HG03457 (cell line): ENCODE data around the gene PCDHB6.
"Not testable (repeated sequence)": the region's sequence is repeated elsewhere in the genome, so short reads cannot be mapped to it uniquely, and the experiment has no call there.

Source experiments
- ATAC-seq: cut with Tn5 transposase; IDR thresholded peaks from one replicate; pipeline ENCODE4 v1.9.1; 2021; ENCODE audit warnings: moderate number of reproducible peaks; ENCODE audit not compliant: unreplicated experiment

PCDHB6 gene

DNA sequence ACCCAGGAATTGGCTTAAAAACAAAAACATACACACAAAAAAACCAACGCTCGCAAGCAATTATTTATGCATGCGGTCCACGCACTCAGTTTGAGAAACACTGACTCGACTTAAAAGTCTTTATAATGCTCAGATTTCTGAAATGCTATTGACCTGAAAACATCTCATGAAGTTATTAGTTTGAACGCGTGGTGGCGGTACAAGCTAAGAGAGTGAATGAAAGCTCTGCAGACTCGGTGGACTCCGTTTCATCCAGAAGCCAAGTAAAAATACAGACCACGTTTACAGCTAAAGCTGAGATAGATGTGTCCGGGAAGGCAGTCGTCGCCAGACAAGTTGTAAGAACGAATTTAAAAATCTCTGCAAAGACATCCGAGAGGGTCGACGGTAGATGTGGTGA lies at the start of gene PCDHB6:
PCDHB6 (plus strand) TSS at position 246 of the 400 bp plus-strand sequence. CDS start 201 bp downstream, outside the sequence.
- ATAC-seq = no peak

DNA sequence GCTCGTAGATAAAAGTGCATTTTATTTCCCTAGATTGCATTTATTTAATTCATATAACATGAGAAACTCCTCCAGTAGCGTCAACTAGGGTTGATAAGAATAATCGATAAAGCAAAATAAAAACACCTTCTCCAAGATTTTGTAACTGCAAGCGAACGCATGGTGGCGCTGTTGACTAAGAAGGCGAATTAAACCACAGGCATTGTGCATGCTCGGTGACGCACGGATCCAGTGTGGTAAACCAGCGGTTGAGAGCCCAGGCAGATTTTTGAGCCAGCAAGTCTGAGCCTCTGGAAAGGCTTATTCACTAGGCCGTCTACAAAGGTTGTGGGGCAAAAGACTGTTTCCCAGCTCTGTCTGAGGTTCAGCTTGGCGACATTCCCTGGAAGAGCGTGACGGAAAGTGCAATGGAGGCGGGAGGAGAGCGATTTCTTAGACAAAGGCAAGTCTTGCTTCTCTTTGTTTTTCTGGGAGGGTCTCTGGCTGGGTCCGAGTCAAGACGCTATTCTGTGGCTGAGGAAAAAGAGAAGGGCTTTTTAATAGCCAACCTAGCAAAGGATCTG lies 49.5 kb upstream of the PCDHB6 start, which contains the start of gene PCDHB3:
PCDHB3 (plus strand) TSS at position 231 of the 563 bp plus-strand sequence; CDS start at position 408, 177 bp downstream.
- no peak for ATAC-seq

DNA sequence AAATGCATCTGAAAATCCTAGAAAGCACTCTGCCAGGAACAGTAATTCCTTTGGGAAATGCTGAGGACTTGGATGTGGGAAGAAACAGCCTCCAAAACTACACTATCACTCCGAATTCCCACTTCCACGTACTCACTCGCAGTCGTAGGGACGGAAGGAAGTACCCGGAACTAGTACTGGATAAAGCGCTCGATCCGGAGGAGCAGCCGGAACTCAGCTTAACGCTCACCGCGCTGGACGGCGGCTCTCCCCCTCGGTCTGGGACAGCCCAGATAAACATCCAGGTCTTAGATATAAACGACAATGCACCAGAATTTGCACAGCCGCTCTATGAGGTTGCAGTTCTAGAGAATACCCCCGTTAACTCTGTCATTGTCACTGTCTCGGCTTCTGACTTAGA lies 48.8 kb upstream of the PCDHB6 start:
- no peak for ATAC-seq

DNA sequence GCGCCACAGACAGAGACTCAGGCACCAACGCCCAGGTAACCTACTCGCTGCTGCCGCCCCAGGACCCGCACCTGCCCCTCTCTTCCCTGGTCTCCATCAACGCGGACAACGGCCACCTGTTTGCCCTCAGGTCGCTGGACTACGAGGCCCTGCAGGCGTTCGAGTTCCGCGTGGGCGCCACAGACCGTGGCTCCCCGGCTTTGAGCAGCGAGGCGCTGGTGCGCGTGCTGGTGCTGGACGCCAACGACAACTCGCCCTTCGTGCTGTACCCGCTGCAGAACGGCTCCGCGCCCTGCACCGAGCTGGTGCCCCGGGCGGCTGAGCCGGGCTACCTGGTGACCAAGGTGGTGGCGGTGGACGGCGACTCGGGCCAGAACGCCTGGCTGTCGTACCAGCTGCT lies 47.8 kb upstream of the PCDHB6 start:
- not testable (repeated sequence) for ATAC-seq

DNA sequence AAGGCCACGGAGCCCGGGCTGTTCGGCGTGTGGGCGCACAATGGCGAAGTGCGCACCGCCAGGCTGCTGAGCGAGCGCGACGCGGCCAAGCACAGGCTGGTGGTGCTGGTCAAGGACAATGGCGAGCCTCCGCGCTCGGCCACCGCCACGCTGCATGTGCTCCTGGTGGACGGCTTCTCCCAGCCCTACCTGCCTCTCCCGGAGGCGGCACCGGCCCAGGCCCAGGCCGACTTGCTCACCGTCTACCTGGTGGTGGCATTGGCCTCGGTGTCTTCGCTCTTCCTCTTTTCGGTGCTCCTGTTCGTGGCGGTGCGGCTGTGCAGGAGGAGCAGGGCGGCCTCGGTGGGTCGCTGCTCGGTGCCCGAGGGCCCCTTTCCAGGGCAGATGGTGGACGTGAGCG lies 47.4 kb upstream of the PCDHB6 start:
- ATAC-seq = not testable (repeated sequence)

DNA sequence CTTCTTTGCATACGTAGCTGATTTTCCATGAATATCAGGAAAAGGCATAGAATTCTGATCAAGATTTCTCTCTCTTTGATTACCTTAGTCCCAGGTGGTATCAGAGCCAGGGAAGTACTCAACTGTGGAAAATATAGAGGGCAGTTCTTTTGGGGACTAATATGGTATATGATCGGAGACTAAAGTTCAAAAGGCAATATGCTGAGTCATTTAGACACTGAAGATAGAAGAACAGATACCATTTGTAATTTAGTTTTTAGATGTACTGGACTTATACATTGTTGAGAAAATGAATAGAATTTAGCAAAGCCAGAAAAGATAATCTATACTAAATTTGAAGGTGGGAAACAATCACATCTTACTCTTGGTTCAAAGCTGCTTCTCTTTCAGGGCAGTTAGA lies 44.5 kb upstream of the PCDHB6 start:
- no peak for ATAC-seq

DNA sequence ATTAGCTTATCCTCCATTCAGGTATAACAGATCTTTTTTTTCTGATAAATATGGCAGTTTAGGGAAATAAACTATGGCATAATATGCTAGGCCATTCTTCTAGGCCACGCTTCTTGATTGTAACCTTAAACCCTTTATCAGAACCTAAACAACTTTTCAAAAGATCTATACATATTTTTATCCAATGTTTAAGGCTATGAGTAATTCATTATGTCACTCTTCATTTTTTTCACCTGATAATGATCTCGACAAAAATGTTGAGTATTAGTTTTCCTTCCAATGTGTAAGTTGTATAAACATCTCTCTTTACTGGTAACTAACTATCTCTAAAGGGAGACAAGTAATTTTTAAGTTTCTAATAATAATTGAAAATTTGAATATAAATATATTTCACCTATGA lies 30.6 kb upstream of the PCDHB6 start:
- no peak for ATAC-seq

DNA sequence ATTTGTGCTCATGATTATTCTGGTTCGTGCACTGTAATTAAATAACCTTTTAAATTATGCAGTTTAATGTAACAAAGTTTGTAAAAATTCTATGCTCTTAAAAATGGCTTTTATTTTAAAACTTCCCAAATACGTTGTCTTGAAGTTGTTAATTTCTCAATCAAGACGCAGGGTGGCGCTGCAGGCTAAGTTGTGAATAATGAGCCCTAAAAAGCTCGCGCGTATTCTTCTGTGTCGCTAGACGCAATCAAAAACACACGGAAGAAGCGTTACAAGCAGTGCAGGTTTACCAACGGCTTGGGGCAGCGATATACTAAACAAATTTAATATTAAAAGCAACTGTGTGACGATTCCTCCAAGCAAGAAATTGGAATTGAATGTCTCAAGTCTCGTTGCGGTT lies 28.3 kb upstream of the PCDHB6 start, which contains the start of gene PCDHB4:
PCDHB4 (plus strand) TSS at position 256 of the 400 bp plus-strand sequence. CDS start 181 bp downstream, outside the sequence.
- ATAC-seq = no peak

DNA sequence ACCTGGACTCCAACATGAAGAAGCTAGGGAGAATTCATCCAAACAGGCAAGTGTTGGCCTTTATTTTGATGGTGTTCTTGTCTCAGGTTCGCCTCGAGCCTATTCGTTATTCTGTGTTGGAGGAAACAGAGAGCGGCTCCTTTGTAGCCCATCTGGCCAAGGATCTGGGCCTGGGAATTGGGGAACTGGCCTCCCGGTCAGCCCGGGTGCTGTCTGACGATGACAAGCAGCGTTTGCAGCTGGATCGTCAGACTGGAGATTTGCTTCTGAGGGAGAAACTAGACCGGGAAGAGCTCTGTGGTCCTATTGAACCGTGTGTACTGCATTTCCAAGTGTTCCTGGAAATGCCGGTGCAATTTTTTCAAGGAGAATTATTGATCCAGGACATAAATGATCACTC lies 27.9 kb upstream of the PCDHB6 start:
- ATAC-seq = no peak

DNA sequence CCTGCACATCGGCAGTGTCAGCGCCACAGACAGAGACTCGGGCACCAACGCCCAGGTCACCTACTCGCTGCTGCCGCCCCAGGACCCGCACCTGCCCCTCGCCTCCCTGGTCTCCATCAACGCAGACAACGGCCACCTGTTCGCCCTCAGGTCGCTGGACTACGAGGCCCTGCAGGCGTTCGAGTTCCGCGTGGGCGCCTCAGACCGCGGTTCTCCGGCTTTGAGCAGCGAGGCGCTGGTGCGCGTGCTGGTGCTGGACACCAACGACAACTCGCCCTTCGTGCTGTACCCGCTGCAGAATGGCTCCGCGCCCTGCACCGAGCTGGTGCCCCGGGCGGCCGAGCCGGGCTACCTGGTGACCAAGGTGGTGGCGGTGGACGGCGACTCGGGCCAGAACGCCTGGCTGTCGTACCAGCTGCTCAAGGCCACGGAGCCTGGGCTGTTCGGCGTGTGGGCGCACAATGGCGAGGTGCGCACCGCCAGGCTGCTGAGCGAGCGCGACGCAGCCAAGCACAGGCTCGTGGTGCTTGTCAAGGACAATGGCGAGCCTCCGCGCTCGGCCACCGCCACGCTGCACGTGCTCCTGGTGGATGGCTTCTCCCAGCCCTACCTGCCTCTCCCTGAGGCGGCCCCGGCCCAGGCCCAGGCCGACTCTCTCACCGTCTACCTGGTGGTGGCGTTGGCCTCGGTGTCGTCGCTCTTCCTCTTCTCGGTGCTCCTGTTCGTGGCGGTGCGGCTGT lies 26.3 kb upstream of the PCDHB6 start:
- not testable (repeated sequence) for ATAC-seq

DNA sequence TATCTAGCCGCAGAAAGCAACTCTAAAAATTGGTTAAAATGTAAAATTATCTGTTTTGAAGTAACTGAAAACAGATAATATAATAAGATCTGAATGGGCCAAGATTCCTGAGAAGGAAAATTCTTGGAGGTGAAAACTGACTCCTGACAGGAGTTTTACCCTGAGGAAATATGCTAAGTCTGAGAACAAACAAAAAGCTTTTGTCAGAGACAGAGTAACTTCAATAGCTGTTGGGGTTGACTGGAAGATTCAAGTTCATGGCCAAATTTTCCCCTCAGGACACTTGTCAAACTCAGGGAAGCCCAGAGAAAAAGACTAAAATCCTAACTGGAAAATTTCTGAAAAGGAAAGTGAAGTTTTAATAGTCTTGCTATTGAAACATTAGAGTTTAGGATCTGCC lies 22.6 kb upstream of the PCDHB6 start:
- no peak for ATAC-seq

DNA sequence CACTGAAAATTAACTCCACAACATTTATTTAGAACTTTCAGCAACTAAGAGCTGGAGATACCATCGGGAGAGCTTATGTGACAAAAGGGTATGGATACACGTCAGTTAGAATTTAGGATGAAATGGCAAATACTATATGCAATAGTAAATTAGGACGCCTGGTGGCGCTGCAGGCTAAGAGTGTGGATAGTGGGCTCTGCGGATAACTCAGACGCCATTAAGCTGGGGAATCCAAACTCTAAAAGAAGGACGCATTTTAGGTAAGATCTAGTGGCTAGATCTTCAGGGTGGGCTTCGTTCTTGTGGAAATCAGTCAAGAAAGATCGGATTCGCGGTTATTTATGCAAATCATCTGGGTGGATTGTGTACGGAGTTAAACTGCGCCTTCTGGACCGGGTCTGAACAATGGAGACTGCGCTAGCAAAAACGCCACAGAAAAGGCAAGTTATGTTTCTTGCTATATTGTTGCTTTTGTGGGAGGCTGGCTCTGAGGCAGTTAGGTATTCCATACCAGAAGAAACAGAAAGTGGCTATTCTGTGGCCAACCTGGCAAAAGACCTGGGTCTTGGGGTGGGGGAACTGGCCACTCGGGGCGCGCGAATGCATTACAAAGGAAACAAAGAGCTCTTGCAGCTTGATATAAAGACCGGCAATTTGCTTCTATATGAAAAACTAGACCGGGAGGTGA lies 14.7 kb upstream of the PCDHB6 start, which contains the start of gene PCDHB5:
PCDHB5 (plus strand) TSS at position 177 of the 688 bp plus-strand sequence; CDS start at position 406, 229 bp downstream.
- ATAC-seq = no peak

DNA sequence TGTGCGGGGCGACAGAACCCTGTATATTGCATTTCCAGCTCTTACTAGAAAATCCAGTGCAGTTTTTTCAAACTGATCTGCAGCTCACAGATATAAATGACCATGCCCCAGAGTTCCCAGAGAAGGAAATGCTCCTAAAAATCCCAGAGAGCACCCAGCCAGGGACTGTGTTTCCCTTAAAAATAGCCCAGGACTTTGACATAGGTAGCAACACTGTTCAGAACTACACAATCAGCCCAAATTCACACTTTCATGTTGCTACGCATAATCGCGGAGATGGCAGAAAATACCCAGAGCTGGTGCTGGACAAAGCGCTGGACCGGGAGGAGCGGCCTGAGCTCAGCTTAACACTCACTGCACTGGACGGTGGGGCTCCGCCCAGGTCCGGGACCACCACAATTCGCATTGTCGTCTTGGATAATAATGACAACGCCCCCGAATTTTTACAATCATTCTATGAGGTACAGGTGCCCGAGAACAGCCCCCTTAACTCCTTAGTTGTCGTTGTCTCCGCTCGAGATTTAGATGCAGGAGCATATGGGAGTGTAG lies 14.1 kb upstream of the PCDHB6 start:
- ATAC-seq = no peak

DNA sequence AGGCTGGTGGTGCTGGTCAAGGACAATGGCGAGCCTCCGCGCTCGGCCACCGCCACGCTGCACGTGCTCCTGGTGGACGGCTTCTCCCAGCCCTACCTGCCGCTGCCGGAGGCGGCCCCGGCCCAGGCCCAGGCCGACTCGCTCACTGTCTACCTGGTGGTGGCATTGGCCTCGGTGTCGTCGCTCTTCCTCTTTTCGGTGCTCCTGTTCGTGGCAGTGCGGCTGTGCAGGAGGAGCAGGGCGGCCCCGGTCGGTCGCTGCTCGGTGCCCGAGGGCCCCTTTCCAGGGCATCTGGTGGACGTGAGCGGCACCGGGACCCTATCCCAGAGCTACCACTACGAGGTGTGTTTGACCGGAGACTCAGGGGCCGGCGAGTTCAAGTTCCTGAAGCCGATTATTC lies 12.5 kb upstream of the PCDHB6 start:
- ATAC-seq = not testable (repeated sequence)

DNA sequence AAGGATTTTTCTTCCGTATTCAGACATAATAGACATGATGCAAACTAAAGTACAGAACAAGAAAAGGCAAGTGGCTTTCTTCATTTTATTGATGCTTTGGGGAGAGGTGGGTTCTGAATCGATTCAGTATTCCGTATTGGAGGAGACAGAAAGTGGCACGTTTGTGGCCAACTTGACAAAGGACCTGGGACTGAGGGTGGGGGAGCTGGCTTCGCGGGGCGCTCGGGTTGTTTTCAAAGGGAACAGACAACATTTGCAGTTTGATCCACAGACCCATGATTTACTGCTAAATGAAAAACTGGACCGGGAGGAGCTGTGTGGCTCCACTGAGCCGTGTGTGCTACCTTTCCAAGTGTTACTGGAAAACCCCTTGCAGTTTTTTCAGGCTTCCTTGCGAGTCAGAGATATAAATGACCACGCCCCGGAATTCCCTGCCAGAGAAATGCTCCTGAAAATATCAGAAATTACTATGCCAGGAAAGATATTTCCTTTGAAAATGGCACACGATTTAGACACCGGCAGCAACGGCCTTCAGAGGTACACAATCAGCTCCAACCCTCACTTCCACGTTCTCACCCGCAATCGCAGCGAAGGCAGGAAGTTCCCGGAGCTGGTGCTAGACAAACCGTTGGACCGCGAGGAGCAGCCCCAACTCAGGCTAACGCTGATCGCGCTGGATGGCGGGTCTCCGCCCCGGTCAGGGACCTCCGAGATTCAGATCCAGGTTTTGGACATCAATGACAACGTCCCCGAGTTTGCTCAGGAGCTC lies 551 bp downstream of the PCDHB6 start:
- ATAC-seq = no peak

DNA sequence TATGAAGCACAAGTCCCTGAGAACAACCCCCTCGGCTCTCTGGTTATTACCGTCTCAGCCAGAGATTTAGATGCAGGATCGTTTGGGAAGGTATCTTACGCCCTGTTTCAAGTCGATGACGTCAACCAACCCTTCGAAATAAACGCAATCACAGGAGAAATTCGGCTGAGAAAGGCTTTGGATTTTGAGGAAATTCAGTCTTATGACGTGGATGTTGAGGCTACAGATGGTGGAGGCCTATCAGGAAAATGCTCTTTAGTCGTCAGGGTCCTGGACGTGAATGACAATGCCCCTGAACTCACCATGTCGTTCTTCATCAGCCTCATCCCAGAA lies 1.1 kb downstream of the PCDHB6 start:
- no peak for ATAC-seq

DNA sequence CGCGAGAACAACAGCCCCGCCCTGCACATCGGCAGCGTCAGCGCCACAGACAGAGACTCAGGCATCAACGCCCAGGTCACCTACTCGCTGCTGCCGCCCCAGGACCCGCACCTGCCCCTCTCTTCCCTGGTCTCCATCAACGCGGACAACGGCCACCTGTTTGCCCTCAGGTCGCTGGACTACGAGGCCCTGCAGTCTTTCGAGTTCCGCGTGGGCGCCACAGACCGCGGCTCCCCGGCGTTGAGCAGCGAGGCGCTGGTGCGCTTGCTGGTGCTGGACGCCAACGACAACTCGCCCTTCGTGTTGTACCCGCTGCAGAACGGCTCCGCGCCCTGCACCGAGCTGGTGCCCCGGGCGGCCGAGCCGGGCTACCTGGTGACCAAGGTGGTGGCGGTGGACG lies 1.8 kb downstream of the PCDHB6 start:
- ATAC-seq = not testable (repeated sequence)

DNA sequence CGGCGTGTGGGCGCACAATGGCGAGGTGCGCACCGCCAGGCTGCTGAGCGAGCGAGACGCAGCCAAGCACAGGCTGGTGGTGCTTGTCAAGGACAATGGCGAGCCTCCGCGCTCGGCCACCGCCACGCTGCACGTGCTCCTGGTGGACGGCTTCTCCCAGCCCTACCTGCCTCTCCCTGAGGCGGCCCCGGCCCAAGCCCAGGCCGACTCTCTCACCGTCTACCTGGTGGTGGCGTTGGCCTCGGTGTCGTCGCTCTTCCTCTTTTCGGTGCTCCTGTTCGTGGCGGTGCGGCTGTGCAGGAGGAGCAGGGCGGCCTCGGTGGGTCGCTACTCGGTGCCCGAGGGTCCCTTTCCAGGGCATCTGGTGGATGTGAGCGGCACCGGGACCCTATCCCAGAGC lies 2.2 kb downstream of the PCDHB6 start:
- not testable (repeated sequence) for ATAC-seq

DNA sequence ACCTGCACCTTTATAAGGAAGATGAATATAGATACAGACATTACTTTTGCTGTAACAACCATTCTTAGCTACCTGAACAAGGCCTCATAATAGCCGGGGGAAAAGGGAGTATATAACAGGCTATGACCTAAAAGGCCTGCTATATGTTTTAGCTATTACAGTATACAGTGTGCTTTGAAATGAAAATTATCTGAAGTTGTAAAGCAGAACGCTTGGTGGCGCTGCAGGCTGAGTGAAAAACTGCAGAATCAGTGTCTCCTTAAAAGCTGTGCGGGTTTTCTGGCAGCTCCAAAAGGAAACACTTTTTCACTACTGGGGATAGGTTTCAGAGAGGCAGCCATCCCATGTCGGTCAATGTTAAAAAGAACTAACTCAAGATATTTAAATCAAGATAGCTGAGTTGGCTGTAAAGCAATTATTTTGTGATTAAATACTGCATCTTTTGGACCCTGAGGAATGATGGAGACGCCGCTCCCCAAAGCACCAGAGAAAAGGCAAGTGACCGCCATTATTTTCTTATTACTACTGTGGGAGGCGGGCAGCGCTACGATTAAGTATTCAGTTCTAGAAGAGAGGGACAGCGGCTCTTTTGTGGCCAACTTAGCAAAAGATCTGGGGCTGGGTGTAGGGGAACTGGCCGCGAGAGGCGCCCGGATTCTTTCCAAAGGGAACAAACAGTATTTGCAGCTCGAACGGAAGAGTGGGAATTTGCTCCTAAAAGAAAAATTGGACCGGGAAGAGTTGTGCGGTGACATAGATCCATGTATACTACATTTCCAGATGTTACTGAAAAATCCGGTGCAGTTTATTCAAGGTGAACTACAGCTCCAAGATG lies 5.9 kb downstream of the PCDHB6 start:
- ATAC-seq = no peak

DNA sequence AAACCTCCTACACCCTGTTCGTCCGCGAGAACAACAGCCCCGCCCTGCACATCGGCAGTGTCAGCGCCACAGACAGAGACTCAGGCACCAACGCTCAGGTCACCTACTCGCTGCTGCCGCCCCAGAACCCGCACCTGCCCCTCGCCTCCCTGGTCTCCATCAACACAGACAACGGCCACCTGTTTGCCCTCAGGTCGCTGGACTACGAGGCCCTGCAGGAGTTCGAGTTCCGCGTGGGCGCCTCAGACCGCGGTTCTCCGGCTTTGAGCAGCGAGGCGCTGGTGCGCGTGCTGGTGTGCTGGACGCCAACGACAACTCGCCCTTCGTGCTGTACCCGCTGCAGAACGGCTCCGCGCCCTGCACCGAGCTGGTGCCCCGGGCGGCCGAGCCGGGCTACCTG lies 7.5 kb downstream of the PCDHB6 start:
- not testable (repeated sequence) for ATAC-seq
